K562 (cell line): ENCODE measurements around the gene AP3M1. TPM values are rescaled to one million over a fixed set of nuclear protein-coding genes. Genes with fewer than 3 reads are reported as not detected.
A peak's percentile ranks its signal among the peaks of the same experiment; 100 is the strongest.

ENCODE experiments used
- ATAC-seq: fragments of 200-7000 bp; cut with Tn5 transposase; 3 replicates; pipeline ENCODE4 v1.9.1; 2020; ENCODE audit warnings: moderate library complexity
- BruUV-seq: library from RNA; stranded (reverse); fragments of 400-500 nt; replicated peaks from 2 replicates; lab custom pipeline; 2021; lab: Mats Ljungman, UMichigan
- CTCF ChIA-PET: fragments of 300-600 bp; formaldehyde crosslinking; extraction: SDS; loops from one replicate; lab custom pipeline; 2021; ENCODE audit warnings: low intra/inter-chr PET ratio; lab: Yijun Ruan, JAX
- POLR2A ChIA-PET: fragments of 300-600, 350-650 bp; sonication (Branson Sonifier 250); formaldehyde crosslinking; extraction: SDS; loops from one replicate; lab custom pipeline; 2021; ENCODE audit warnings: antibody characterized with exemption, inconsistent platforms; lab: Yijun Ruan, JAX
- DNase-seq, 4 experiments: peaks; one replicate each; pipeline versions ENCODE4 v3.0.0 to v3.0.0-alpha.2; 2011 to 2018; ENCODE audit warnings: low spot score in 3 of 4, mixed read lengths in 3 of 4; ENCODE audit errors: extremely low read depth in 1 of 4
- FAIRE-seq: peaks from 2 replicates; lab custom pipeline; 2011; peaks lifted over from hg19 to GRCh38; lab: Jason Lieb, UNC
- H2AFZ ChIP-seq: 2 replicates; pipeline ENCODE4 v1.6.0; 2011; ENCODE audit warnings: low read depth, low read length, control low read depth, inconsistent platforms
- H3K27ac ChIP-seq: fragments of 200-600 bp; 3 replicates; pipeline ENCODE4 v1.8.0; 2011; ENCODE audit warnings: low read depth, mild to moderate bottlenecking, control low read depth, inconsistent platforms, low read length, moderate library complexity, mixed read lengths; ENCODE audit errors: extremely low read depth
- H3K27me3 ChIP-seq, 2 experiments: fragments of 300-600 bp in 1 of 2; 2 replicates in 1 of 2; 3 replicates in 1 of 2; pipeline versions ENCODE4 v1.6.0 to v1.8.0; 2011; ENCODE audit warnings: inconsistent platforms in 2 of 2, low read length in 2 of 2, mild to moderate bottlenecking in 1 of 2, mixed read lengths in 1 of 2, moderate library complexity in 1 of 2; ENCODE audit not compliant: control insufficient read depth in 2 of 2, insufficient read depth in 2 of 2
- H3K36me3 ChIP-seq: fragments of 300-600 bp; 3 replicates; pipeline ENCODE4 v1.8.0; 2011; ENCODE audit warnings: mild to moderate bottlenecking, low read length, inconsistent platforms; ENCODE audit not compliant: control insufficient read depth, insufficient read depth
- H3K4me1 ChIP-seq, 2 experiments: fragments of 200-600 bp in 1 of 2; replicated peaks in 1 of 2; 2 replicates in 1 of 2; 3 replicates in 1 of 2; pipeline versions ENCODE4 v1.5.1 to v1.8.0; 2011; ENCODE audit warnings: inconsistent platforms in 2 of 2, low read length in 2 of 2, mild to moderate bottlenecking in 1 of 2, mixed read lengths in 1 of 2, moderate library complexity in 1 of 2; ENCODE audit not compliant: control insufficient read depth in 2 of 2, insufficient read depth in 2 of 2
- H3K4me2 ChIP-seq: 2 replicates; pipeline ENCODE4 v1.6.1; 2011; ENCODE audit warnings: low read length, control low read depth, inconsistent platforms, mixed read lengths; ENCODE audit not compliant: insufficient read depth
- H3K4me3 ChIP-seq: fragments of 200-600 bp; sonication (generic), shearing (Covaris generic); 2 replicates; pipeline ENCODE4 v1.5.1; 2016; ENCODE audit warnings: control low read depth, inconsistent platforms
- H3K79me2 ChIP-seq: fragments of 200-600 bp; 3 replicates; pipeline ENCODE4 v1.8.0; 2011; ENCODE audit warnings: low read length, inconsistent platforms; ENCODE audit not compliant: control insufficient read depth, insufficient read depth
- H3K9ac ChIP-seq, 2 experiments: 2 replicates each; pipeline versions ENCODE4 v1.6.0 to v1.6.1; 2011; ENCODE audit warnings: low read depth in 2 of 2, low read length in 2 of 2, control low read depth in 1 of 2, inconsistent platforms in 1 of 2, mild to moderate bottlenecking in 1 of 2, mixed read lengths in 1 of 2; ENCODE audit not compliant: insufficient read depth in 1 of 2
- H3K9me1 ChIP-seq: one replicate; pipeline ENCODE4 v1.6.0; 2011; ENCODE audit warnings: inconsistent platforms, mild to moderate bottlenecking, low read length, moderate library complexity; ENCODE audit not compliant: control insufficient read depth, insufficient read depth
- H3K9me3 ChIP-seq: replicated peaks from 2 replicates; pipeline ENCODE4 v1.5.1; 2011; ENCODE audit warnings: low read depth, low read length, inconsistent platforms; ENCODE audit not compliant: control insufficient read depth, insufficient read depth
- H4K20me1 ChIP-seq: replicated peaks from 2 replicates; pipeline ENCODE4 v1.6.1; 2011; ENCODE audit warnings: low read length, inconsistent platforms, mixed read lengths; ENCODE audit not compliant: control insufficient read depth, insufficient read depth
- ATF4 ChIP-seq: fragments of 450-650 bp; formaldehyde crosslinking; IDR thresholded peaks from 2 replicates; pipeline ENCODE4 v1.4.0; 2022; ENCODE audit warnings: mild to moderate bottlenecking, moderate library complexity
- CTBP1 ChIP-seq: fragments of 450-650 bp; IDR thresholded peaks from 2 replicates; pipeline ENCODE4 v1.6.1; 2016; ENCODE audit warnings: borderline replicate concordance
- EZH2 ChIP-seq: IDR thresholded peaks from 2 replicates; pipeline ENCODE4 v1.6.1; 2012; ENCODE audit warnings: low read depth, mild to moderate bottlenecking, inconsistent platforms, low read length, borderline replicate concordance
- GABPB1 ChIP-seq: sonication (generic); formaldehyde crosslinking; IDR thresholded peaks from 2 replicates; pipeline ENCODE4 v1.8.0; 2022; ENCODE audit warnings: mild to moderate bottlenecking, missing genetic modification reagents
- HLTF ChIP-seq: fragments of 450-650 bp; IDR thresholded peaks from 2 replicates; pipeline ENCODE4 v1.6.1; 2016
- MCM7 ChIP-seq, 2 experiments: fragments of 450-650 bp; IDR thresholded peaks; 2 replicates each; pipeline ENCODE4 v1.6.1; 2016 to 2018
- NR0B1 ChIP-seq: fragments of 450-650 bp; IDR thresholded peaks from one replicate; pipeline ENCODE4 v1.6.1; 2018; ENCODE audit warnings: mild to moderate bottlenecking, moderate library complexity; ENCODE audit not compliant: partially characterized antibody
- NR2F6 ChIP-seq: fragments of 450-650 bp; formaldehyde crosslinking; IDR thresholded peaks from 2 replicates; pipeline ENCODE4 v1.4.0; 2020; ENCODE audit warnings: mild to moderate bottlenecking
- RBM22 ChIP-seq: fragments of 200-400 bp; formaldehyde crosslinking; IDR thresholded peaks from 2 replicates; pipeline ENCODE4 v1.6.1; 2018; ENCODE audit warnings: low read length, low read depth; ENCODE audit not compliant: poor library complexity, severe bottlenecking
- TFAP4 ChIP-seq: sonication (generic); formaldehyde crosslinking; IDR thresholded peaks from 2 replicates; pipeline ENCODE4 v1.8.0; 2022; ENCODE audit warnings: missing genetic modification reagents, mild to moderate bottlenecking, moderate library complexity, borderline replicate concordance
- ZNF239 ChIP-seq: fragments of 250-450 bp; sonication (Bioruptor Pico); IDR thresholded peaks from 2 replicates; pipeline ENCODE4 v1.4.0; 2020; ENCODE audit warnings: mild to moderate bottlenecking
- ZNF717 ChIP-seq: fragments of 250-450 bp; sonication (Bioruptor Pico); IDR thresholded peaks from 2 replicates; pipeline ENCODE4 v1.5.0; 2021
- WGBS: fragments of 100-300 bp; shearing (Covaris generic); methylation state at CpG from one replicate; pipeline ENCODE4 v1.1.6; 2016; ENCODE audit warnings: low coverage, mixed read lengths; ENCODE audit not compliant: insufficient coverage; ENCODE audit errors: missing lambda C conversion rate; 5-methylcytosine and 5-hydroxymethylcytosine counted together
- in situ Hi-C: fragments of 300-500 bp; cut with MboI; formaldehyde crosslinking; loops from 4 replicates; pipeline ENCODE4 v1.15.0; 2018; ENCODE audit warnings: inconsistent platforms, mixed read lengths
- intact Hi-C: fragments of 100-400 bp; cut with micrococcal nuclease; formaldehyde crosslinking; loops from 2 replicates; pipeline ENCODE4 v1.14.2; 2022
- polyA plus RNA-seq, 8 experiments: library from polyadenylated mRNA; depleted of rRNA in 4 of 8; stranded (reverse) in 5 of 8; unstranded in 3 of 8; fragments of >200 nt; fragmentation: Nextera tagmentation in 2 of 8; fragmentation: Illumina TruSeq in 1 of 8; extraction: Ambion mirVana in 2 of 8; extraction: Trizol in 1 of 8; gene quantifications; 2 replicates each; pipeline versions ENCODE4 v1.2.1 to v1.2.3, GENCODE V29; 2011 to 2014; ENCODE audit warnings: inconsistent platforms in 1 of 8, missing spikeins in 1 of 8
- total RNA-seq, 7 experiments: library from RNA; depleted of rRNA in 6 of 7; stranded (reverse); fragments of >200 nt in 6 of 7; fragmentation: Illumina TruSeq in 2 of 7; extraction: Trizol in 2 of 7; gene quantifications; 2 replicates each; pipeline versions ENCODE4 v1.2.1 to v1.2.3, GENCODE V29; 2011 to 2021; ENCODE audit warnings: low replicate concordance in 1 of 7

The AP3M1 gene
- total and polyA plus RNA-seq, 9 of the 15 experiments (the other 6 are each of a cell fraction or from before 2014, with no cell fraction given) = 44.3 to 135 (median 67.6) TPM

GRCh38 chr10:74113546-74113945 is 37.1 kb downstream of the AP3M1 start (continued):
- TF ChIP-seq NR0B1 (no peak), MCM7 (IDR thresholded peaks at IDR 0.05) (no peak), TFAP4 (CRISPR knock-in tag) (no peak), ZNF717 (no peak), ZNF239 (CRISPR knock-in tag) (no peak), EZH2 (no peak)

GRCh38 chr10:74111799-74112198 is 38.8 kb downstream of the AP3M1 start:
- H3K9me1 ChIP-seq = no peaks in the 10 kb centered on the region
- intact Hi-C loops = no loop called here
- H3K36me3 ChIP-seq = peaks cover 96% of the 10 kb centered on the region
- H3K27me3 ChIP-seq = no peaks in the 10 kb centered on the region
- WGBS = 94% methylated on average over 14 of the region's 14 CpGs
- H4K20me1 ChIP-seq = no peaks in the 10 kb centered on the region
- CTCF ChIA-PET = no interaction called here
- no peak overlapping the region for H3K27ac ChIP-seq
- ATAC-seq (no peak), DNase-seq (no peak), FAIRE-seq (no peak)
- no TSS peak for BruUV-seq
- TF ChIP-seq ATF4 (CRISPR knock-in tag) (no peak), CTBP1 (no peak), GABPB1 (CRISPR knock-in tag) (no peak), HLTF (no peak), NR2F6 (CRISPR knock-in tag) (no peak), RBM22 (peak; percentile 31)
- H3K9me3 ChIP-seq = no peaks in the 10 kb centered on the region
- 0 out of 3 replicates have a peak, but pooled peaks cover 3% of the 10 kb centered on the region for H3K79me2 ChIP-seq
- H3K4me2 ChIP-seq = no peak overlapping the region
- H2AFZ ChIP-seq = no peak overlapping the region
- H3K4me1 ChIP-seq = no peaks in the 10 kb centered on the region
- H3K9ac ChIP-seq = no peak overlapping the region
- no peak overlapping the region for H3K4me3 ChIP-seq
- in situ Hi-C loops = no loop called here
- POLR2A ChIA-PET = interaction anchor here (0.6 to 4.9 kb wide), 7 partner anchors 9 to 263 kb away, joined by 3 to 18 read pairs (median 4); no protein-coding TSS in a partner anchor
